K562 (cell line): ENCODE data around the gene CTBP2. TPM values are rescaled to one million over a fixed set of nuclear protein-coding genes. Genes with fewer than 3 reads are reported as not detected.

Source experiments
- ATAC-seq: fragments of 200-7000 bp; cut with Tn5 transposase; 3 replicates; pipeline ENCODE4 v1.9.1; 2020; ENCODE audit warnings: moderate library complexity
- BruUV-seq: library from RNA; stranded (reverse); fragments of 400-500 nt; replicated peaks from 2 replicates; lab custom pipeline; 2021; lab: Mats Ljungman, UMichigan
- CTCF ChIA-PET: fragments of 300-600 bp; formaldehyde crosslinking; extraction: SDS; loops from one replicate; lab custom pipeline; 2021; ENCODE audit warnings: low intra/inter-chr PET ratio; lab: Yijun Ruan, JAX
- POLR2A ChIA-PET: fragments of 300-600, 350-650 bp; sonication (Branson Sonifier 250); formaldehyde crosslinking; extraction: SDS; loops from one replicate; lab custom pipeline; 2021; ENCODE audit warnings: antibody characterized with exemption, inconsistent platforms; lab: Yijun Ruan, JAX
- DNase-seq, 4 experiments: peaks; one replicate each; pipeline versions ENCODE4 v3.0.0 to v3.0.0-alpha.2; 2011 to 2018; ENCODE audit warnings: low spot score in 3 of 4, mixed read lengths in 3 of 4; ENCODE audit errors: extremely low read depth in 1 of 4
- FAIRE-seq: peaks from 2 replicates; lab custom pipeline; 2011; peaks lifted over from hg19 to GRCh38; lab: Jason Lieb, UNC
- H2AFZ ChIP-seq: 2 replicates; pipeline ENCODE4 v1.6.0; 2011; ENCODE audit warnings: low read depth, low read length, control low read depth, inconsistent platforms
- H3K27ac ChIP-seq: fragments of 200-600 bp; 3 replicates; pipeline ENCODE4 v1.8.0; 2011; ENCODE audit warnings: low read depth, mild to moderate bottlenecking, control low read depth, inconsistent platforms, low read length, moderate library complexity, mixed read lengths; ENCODE audit errors: extremely low read depth
- H3K27me3 ChIP-seq, 2 experiments: fragments of 300-600 bp in 1 of 2; 2 replicates in 1 of 2; 3 replicates in 1 of 2; pipeline versions ENCODE4 v1.6.0 to v1.8.0; 2011; ENCODE audit warnings: inconsistent platforms in 2 of 2, low read length in 2 of 2, mild to moderate bottlenecking in 1 of 2, mixed read lengths in 1 of 2, moderate library complexity in 1 of 2; ENCODE audit not compliant: control insufficient read depth in 2 of 2, insufficient read depth in 2 of 2
- H3K36me3 ChIP-seq: fragments of 300-600 bp; 3 replicates; pipeline ENCODE4 v1.8.0; 2011; ENCODE audit warnings: mild to moderate bottlenecking, low read length, inconsistent platforms; ENCODE audit not compliant: control insufficient read depth, insufficient read depth
- H3K4me1 ChIP-seq, 2 experiments: fragments of 200-600 bp in 1 of 2; replicated peaks in 1 of 2; 2 replicates in 1 of 2; 3 replicates in 1 of 2; pipeline versions ENCODE4 v1.5.1 to v1.8.0; 2011; ENCODE audit warnings: inconsistent platforms in 2 of 2, low read length in 2 of 2, mild to moderate bottlenecking in 1 of 2, mixed read lengths in 1 of 2, moderate library complexity in 1 of 2; ENCODE audit not compliant: control insufficient read depth in 2 of 2, insufficient read depth in 2 of 2
- H3K4me2 ChIP-seq: 2 replicates; pipeline ENCODE4 v1.6.1; 2011; ENCODE audit warnings: low read length, control low read depth, inconsistent platforms, mixed read lengths; ENCODE audit not compliant: insufficient read depth
- H3K4me3 ChIP-seq: fragments of 200-600 bp; sonication (generic), shearing (Covaris generic); 2 replicates; pipeline ENCODE4 v1.5.1; 2016; ENCODE audit warnings: control low read depth, inconsistent platforms
- H3K79me2 ChIP-seq: fragments of 200-600 bp; 3 replicates; pipeline ENCODE4 v1.8.0; 2011; ENCODE audit warnings: low read length, inconsistent platforms; ENCODE audit not compliant: control insufficient read depth, insufficient read depth
- H3K9ac ChIP-seq, 2 experiments: 2 replicates each; pipeline versions ENCODE4 v1.6.0 to v1.6.1; 2011; ENCODE audit warnings: low read depth in 2 of 2, low read length in 2 of 2, control low read depth in 1 of 2, inconsistent platforms in 1 of 2, mild to moderate bottlenecking in 1 of 2, mixed read lengths in 1 of 2; ENCODE audit not compliant: insufficient read depth in 1 of 2
- H3K9me1 ChIP-seq: one replicate; pipeline ENCODE4 v1.6.0; 2011; ENCODE audit warnings: inconsistent platforms, mild to moderate bottlenecking, low read length, moderate library complexity; ENCODE audit not compliant: control insufficient read depth, insufficient read depth
- H3K9me3 ChIP-seq: replicated peaks from 2 replicates; pipeline ENCODE4 v1.5.1; 2011; ENCODE audit warnings: low read depth, low read length, inconsistent platforms; ENCODE audit not compliant: control insufficient read depth, insufficient read depth
- H4K20me1 ChIP-seq: replicated peaks from 2 replicates; pipeline ENCODE4 v1.6.1; 2011; ENCODE audit warnings: low read length, inconsistent platforms, mixed read lengths; ENCODE audit not compliant: control insufficient read depth, insufficient read depth
- CBFA2T3 ChIP-seq: fragments of 450-650 bp; IDR thresholded peaks from 2 replicates; pipeline ENCODE4 v1.6.1; 2017
- CEBPZ ChIP-seq: fragments of 150-350 bp; IDR thresholded peaks from 2 replicates; pipeline ENCODE4 v1.6.1; 2014; ENCODE audit warnings: low read depth, mild to moderate bottlenecking, low read length, borderline replicate concordance
- ETV5 ChIP-seq: sonication (generic); formaldehyde crosslinking; IDR thresholded peaks from 2 replicates; pipeline ENCODE4 v1.4.0; 2020; ENCODE audit warnings: low read depth, mild to moderate bottlenecking, missing genetic modification reagents
- FOXJ2 ChIP-seq: fragments of 200-800 bp; sonication (Bioruptor generic); IDR thresholded peaks from 2 replicates; pipeline ENCODE4 v1.6.1; 2016; ENCODE audit warnings: missing genetic modification characterization, missing compliant biosample characterization
- NCOR1 ChIP-seq: fragments of 450-650 bp; IDR thresholded peaks from 2 replicates; pipeline ENCODE4 v1.6.1; 2016; ENCODE audit warnings: mild to moderate bottlenecking, moderate library complexity
- NFXL1 ChIP-seq: fragments of 450-650 bp; formaldehyde crosslinking; IDR thresholded peaks from 2 replicates; pipeline ENCODE4 v1.4.0; 2021; ENCODE audit warnings: mild to moderate bottlenecking
- NFYB ChIP-seq: IDR thresholded peaks from 2 replicates; pipeline ENCODE4 v1.6.1; 2011; ENCODE audit warnings: mild to moderate bottlenecking, moderate library complexity; ENCODE audit not compliant: insufficient read length; ENCODE audit errors: extremely low read depth
- NR1H2 ChIP-seq: sonication (generic); formaldehyde crosslinking; IDR thresholded peaks from 2 replicates; pipeline ENCODE4 v1.4.0; 2020; ENCODE audit warnings: mild to moderate bottlenecking, missing genetic modification reagents
- RFX7 ChIP-seq: fragments of 250-450 bp; sonication (Bioruptor Pico); IDR thresholded peaks from 2 replicates; pipeline ENCODE4 v1.5.1; 2021; ENCODE audit warnings: mild to moderate bottlenecking
- SMARCB1 ChIP-seq: IDR thresholded peaks from 2 replicates; pipeline ENCODE4 v1.6.1; 2011; ENCODE audit warnings: improper control_type of control experiment, low read depth; ENCODE audit not compliant: insufficient read length
- ZBTB12 ChIP-seq: fragments of 250-450 bp; sonication (Bioruptor Pico); IDR thresholded peaks from 2 replicates; pipeline ENCODE4 v1.4.0; 2020
- ZEB2 ChIP-seq: fragments of 450-650 bp; IDR thresholded peaks from 2 replicates; pipeline ENCODE4 v1.6.1; 2016
- ZFP1 ChIP-seq: fragments of 450-650 bp; formaldehyde crosslinking; IDR thresholded peaks from 2 replicates; pipeline ENCODE4 v1.4.0; 2020; ENCODE audit warnings: mild to moderate bottlenecking, mixed read lengths
- ZNF23 ChIP-seq: fragments of 250-450 bp; sonication (Bioruptor Pico); IDR thresholded peaks from 2 replicates; pipeline ENCODE4 v1.4.0; 2020; ENCODE audit warnings: mild to moderate bottlenecking
- WGBS: fragments of 100-300 bp; shearing (Covaris generic); methylation state at CpG from one replicate; pipeline ENCODE4 v1.1.6; 2016; ENCODE audit warnings: low coverage, mixed read lengths; ENCODE audit not compliant: insufficient coverage; ENCODE audit errors: missing lambda C conversion rate; 5-methylcytosine and 5-hydroxymethylcytosine counted together
- in situ Hi-C: fragments of 300-500 bp; cut with MboI; formaldehyde crosslinking; loops from 4 replicates; pipeline ENCODE4 v1.15.0; 2018; ENCODE audit warnings: inconsistent platforms, mixed read lengths
- intact Hi-C: fragments of 100-400 bp; cut with micrococcal nuclease; formaldehyde crosslinking; loops from 2 replicates; pipeline ENCODE4 v1.14.2; 2022
- polyA plus RNA-seq, 8 experiments: library from polyadenylated mRNA; depleted of rRNA in 4 of 8; stranded (reverse) in 5 of 8; unstranded in 3 of 8; fragments of >200 nt; fragmentation: Nextera tagmentation in 2 of 8; fragmentation: Illumina TruSeq in 1 of 8; extraction: Ambion mirVana in 2 of 8; extraction: Trizol in 1 of 8; gene quantifications; 2 replicates each; pipeline versions ENCODE4 v1.2.1 to v1.2.3, GENCODE V29; 2011 to 2014; ENCODE audit warnings: inconsistent platforms in 1 of 8, missing spikeins in 1 of 8
- total RNA-seq, 7 experiments: library from RNA; depleted of rRNA in 6 of 7; stranded (reverse); fragments of >200 nt in 6 of 7; fragmentation: Illumina TruSeq in 2 of 7; extraction: Trizol in 2 of 7; gene quantifications; 2 replicates each; pipeline versions ENCODE4 v1.2.1 to v1.2.3, GENCODE V29; 2011 to 2021; ENCODE audit warnings: low replicate concordance in 1 of 7

Gene CTBP2
- total and polyA plus RNA-seq, 9 of the 15 experiments (the other 6 are each of a cell fraction or from before 2014, with no cell fraction given): 1.3 to 8.8 (median 5.1) TPM

- no peak overlapping the region for H3K27ac ChIP-seq
- peaks cover 69% of the 10 kb centered on the region for H3K79me2 ChIP-seq
- no peaks in the 10 kb centered on the region for H3K9me3 ChIP-seq
- POLR2A ChIA-PET: no interaction called here
- peaks cover 29% of the 10 kb centered on the region for H4K20me1 ChIP-seq
- TF ChIP-seq ZFP1 (CRISPR knock-in tag): no peak
- TF ChIP-seq NR1H2: no peak
- no peak for TF ChIP-seq FOXJ2
- H3K4me2 ChIP-seq: no peak overlapping the region
- 94% methylated on average over 12 of the region's 17 CpGs for WGBS
- no peak for DNase-seq
- no peaks in the 10 kb centered on the region for H3K27me3 ChIP-seq
- H2AFZ ChIP-seq: no peak overlapping the region
- in situ Hi-C loops (no loop called here), intact Hi-C loops (no loop called here)
- no TSS peak for BruUV-seq
- no peak overlapping the region for H3K4me3 ChIP-seq
- H3K9me1 ChIP-seq: no peaks in the 10 kb centered on the region
- H3K9ac ChIP-seq: no peak overlapping the region
- no peak for FAIRE-seq
- H3K36me3 ChIP-seq: peaks cover 28% of the 10 kb centered on the region
- no peak for ATAC-seq
- H3K4me1 ChIP-seq: no peaks in the 10 kb centered on the region; a peak in 1 of 5 replicates
- CTCF ChIA-PET: no interaction called here
Measured at GRCh38 chr10:125092564-125093031, 67.8 kb downstream of the CTBP2 start.

- FAIRE-seq (peak; percentile 23), DNase-seq (no peak), ATAC-seq (no peak)
- in situ Hi-C loops: no loop called here
- Histone ChIP-seq H3K36me3 (peaks cover 32% of the 10 kb centered on the region), H3K9me3 (no peaks in the 10 kb centered on the region), H3K9ac (no peak overlapping the region), H3K9me1 (no peaks in the 10 kb centered on the region), H3K27ac (no peak overlapping the region), H3K79me2 (peaks cover 62% of the 10 kb centered on the region), H3K4me2 (no peak overlapping the region), H4K20me1 (peaks cover 29% of the 10 kb centered on the region), H3K27me3 (no peaks in the 10 kb centered on the region), H3K4me1 (no peaks in the 10 kb centered on the region), H2AFZ (no peak overlapping the region), H3K4me3 (no peak overlapping the region)
- BruUV-seq: no TSS peak
- CTCF ChIA-PET: no interaction called here
- intact Hi-C loops: no loop called here
- POLR2A ChIA-PET: interaction anchor here (1.1 kb wide), 2 partner anchors 9 to 11 kb away, joined by 3 read pairs; no protein-coding TSS in a partner anchor
- TF ChIP-seq NFYB: no peak
- TF ChIP-seq ZBTB12 (CRISPR knock-in tag): no peak
- no peak for TF ChIP-seq SMARCB1
- TF ChIP-seq NFXL1 (CRISPR knock-in tag): no peak
- TF ChIP-seq ZNF23 (CRISPR knock-in tag): no peak
- TF ChIP-seq CBFA2T3: no peak
- TF ChIP-seq ETV5: no peak
- TF ChIP-seq RFX7 (CRISPR knock-in tag): no peak
- no peak for TF ChIP-seq ZEB2
- no peak for TF ChIP-seq NCOR1
- no peak for TF ChIP-seq CEBPZ
Measured at GRCh38 chr10:125091891-125092290, 68.5 kb downstream of the CTBP2 start.
